ENCODE results near the gene MYT1. TPM values are rescaled to one million over a fixed set of nuclear protein-coding genes. Genes with fewer than 3 reads are reported as not detected.

MYT1 gene
- total RNA-seq, 1 donor from 2014 or later: 0.74 TPM

DNA sequence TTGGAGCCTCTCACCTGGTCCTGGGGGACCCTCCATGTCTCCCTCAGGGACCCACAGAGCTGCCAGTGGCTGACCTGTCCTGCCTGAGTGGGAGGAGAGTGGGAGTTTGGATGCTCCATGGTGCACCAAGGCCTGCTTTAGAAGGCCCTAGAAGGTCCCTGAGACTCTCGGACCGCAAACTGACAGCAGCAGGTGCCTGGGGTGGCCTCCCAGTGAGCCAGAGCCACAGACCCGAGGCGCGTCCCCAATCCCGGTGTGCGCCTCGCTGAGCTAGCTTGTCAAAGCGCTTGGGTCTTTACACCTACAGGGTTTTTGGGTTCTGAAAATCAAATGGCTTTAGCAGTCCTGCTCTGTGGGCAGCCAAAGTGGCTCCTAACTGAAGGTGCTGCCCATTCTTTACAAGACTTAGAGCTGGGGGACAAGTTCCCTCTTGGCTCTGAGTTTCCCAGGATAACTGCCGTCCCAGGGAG lies 4.9 kb downstream of the MYT1 start:
- Mint-ChIP-seq H3K27ac (ENCODE audit: unreplicated experiment) (no peak overlapping the region), H3K36me3 (ENCODE audit: low read depth, unreplicated experiment) (no peaks in the 10 kb centered on the region), H3K4me1 (ENCODE audit: unreplicated experiment) (peaks cover 3% of the 10 kb centered on the region), H3K4me3 (ENCODE audit: unreplicated experiment) (no peak overlapping the region), H3K9me3 (ENCODE audit: unreplicated experiment) (no peaks in the 10 kb centered on the region), H3K27me3 (ENCODE audit: unreplicated experiment) (peaks cover 2% of the 10 kb centered on the region)
- no peak for DNase-seq (ENCODE audit: low spot score)
- TF ChIP-seq, protein P1, sequence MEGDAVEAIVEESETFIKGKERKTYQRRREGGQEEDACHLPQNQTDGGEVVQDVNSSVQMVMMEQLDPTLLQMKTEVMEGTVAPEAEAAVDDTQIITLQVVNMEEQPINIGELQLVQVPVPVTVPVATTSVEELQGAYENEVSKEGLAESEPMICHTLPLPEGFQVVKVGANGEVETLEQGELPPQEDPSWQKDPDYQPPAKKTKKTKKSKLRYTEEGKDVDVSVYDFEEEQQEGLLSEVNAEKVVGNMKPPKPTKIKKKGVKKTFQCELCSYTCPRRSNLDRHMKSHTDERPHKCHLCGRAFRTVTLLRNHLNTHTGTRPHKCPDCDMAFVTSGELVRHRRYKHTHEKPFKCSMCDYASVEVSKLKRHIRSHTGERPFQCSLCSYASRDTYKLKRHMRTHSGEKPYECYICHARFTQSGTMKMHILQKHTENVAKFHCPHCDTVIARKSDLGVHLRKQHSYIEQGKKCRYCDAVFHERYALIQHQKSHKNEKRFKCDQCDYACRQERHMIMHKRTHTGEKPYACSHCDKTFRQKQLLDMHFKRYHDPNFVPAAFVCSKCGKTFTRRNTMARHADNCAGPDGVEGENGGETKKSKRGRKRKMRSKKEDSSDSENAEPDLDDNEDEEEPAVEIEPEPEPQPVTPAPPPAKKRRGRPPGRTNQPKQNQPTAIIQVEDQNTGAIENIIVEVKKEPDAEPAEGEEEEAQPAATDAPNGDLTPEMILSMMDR (IDR thresholded peaks at IDR 0.05; ENCODE audit: unreplicated experiment): no peak

DNA sequence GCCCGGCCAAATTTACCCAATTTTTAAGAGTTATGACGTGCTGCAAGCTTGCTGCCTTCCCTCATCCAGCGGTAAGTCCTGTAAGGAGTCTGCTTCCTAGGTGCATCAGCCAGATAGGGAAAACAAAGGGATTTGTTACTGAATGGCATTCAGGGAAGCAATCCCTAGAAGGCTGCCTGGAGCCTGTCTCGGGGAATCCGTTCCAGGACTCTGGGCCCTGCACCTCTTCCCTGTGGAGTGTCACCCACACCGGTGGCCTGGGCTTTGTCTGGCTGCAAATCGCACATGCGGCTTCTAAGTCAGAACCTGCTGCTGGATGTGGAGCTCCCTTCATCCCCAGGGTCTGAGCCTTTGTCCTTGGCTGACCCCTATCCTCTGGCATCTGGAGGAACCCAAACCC lies 7.0 kb downstream of the MYT1 start:
- Mint-ChIP-seq H3K4me3 (ENCODE audit: unreplicated experiment) (no peak overlapping the region), H3K4me1 (ENCODE audit: unreplicated experiment) (no peaks in the 10 kb centered on the region), H3K9me3 (ENCODE audit: unreplicated experiment) (no peaks in the 10 kb centered on the region), H3K27ac (ENCODE audit: unreplicated experiment) (no peak overlapping the region), H3K27me3 (ENCODE audit: unreplicated experiment) (peaks cover 2% of the 10 kb centered on the region), H3K36me3 (ENCODE audit: low read depth, unreplicated experiment) (no peaks in the 10 kb centered on the region)
- no peak for DNase-seq (ENCODE audit: low spot score)
- TF ChIP-seq, protein P1 (IDR thresholded peaks at IDR 0.05; ENCODE audit: unreplicated experiment): no peak

DNA sequence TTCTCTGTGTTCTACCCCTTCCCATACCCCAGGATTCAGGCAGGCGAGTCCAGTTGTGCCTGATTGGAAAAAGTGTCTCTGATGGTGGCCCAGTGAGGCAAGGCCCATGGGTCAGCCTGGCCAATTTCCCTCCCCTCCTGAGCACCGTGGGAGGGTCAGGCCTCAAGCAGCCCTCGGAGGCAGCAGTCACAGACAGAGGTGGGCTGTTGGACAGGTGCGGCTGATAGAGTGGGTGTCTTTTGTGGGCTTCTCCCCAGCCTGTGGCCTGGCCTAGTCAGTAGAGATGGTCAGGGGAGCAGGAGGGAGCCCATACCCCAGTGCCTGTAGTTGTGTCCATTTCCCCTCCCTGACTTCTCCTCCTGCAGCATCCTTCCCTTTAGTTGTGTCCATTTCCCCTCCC lies 8.9 kb downstream of the MYT1 start:
- no peak overlapping the region for H3K27ac Mint-ChIP-seq (ENCODE audit: unreplicated experiment)

DNA sequence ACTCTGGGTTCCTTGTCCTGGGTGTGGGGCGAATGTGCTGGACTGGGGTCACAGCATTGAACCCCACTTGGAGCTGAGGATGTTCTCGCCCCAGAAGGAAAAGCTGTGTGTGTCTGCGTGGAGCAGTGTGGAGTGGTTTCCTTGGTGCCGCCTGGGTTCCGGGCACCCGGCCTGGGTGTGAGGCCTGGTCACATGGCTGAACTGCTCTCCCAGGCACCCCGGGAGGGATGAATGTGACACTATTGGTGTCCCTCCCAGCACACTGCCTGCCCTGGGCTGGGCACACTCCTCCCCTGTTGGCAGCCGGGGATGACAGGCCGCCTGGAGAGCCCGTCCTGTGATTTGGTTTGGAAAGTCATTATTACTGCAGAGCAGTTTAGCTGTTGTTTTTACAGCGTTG lies 12.3 kb downstream of the MYT1 start:
- Mint-ChIP-seq H3K27me3 (ENCODE audit: unreplicated experiment) (peaks cover 7% of the 10 kb centered on the region), H3K27ac (ENCODE audit: unreplicated experiment) (no peak overlapping the region), H3K36me3 (ENCODE audit: low read depth, unreplicated experiment) (no peaks in the 10 kb centered on the region), H3K4me1 (ENCODE audit: unreplicated experiment) (peaks cover 6% of the 10 kb centered on the region), H3K4me3 (ENCODE audit: unreplicated experiment) (no peak overlapping the region), H3K9me3 (ENCODE audit: unreplicated experiment) (no peaks in the 10 kb centered on the region)
- DNase-seq (ENCODE audit: low spot score): no peak
- TF ChIP-seq, protein P1 (IDR thresholded peaks at IDR 0.05; ENCODE audit: unreplicated experiment): no peak

More for the DNA sequence above, 8.9 kb downstream of the MYT1 start:
- peaks cover 4% of the 10 kb centered on the region for H3K27me3 Mint-ChIP-seq (ENCODE audit: unreplicated experiment)
- H3K9me3 Mint-ChIP-seq (ENCODE audit: unreplicated experiment): no peaks in the 10 kb centered on the region
- TF ChIP-seq, protein P1 (IDR thresholded peaks at IDR 0.05; ENCODE audit: unreplicated experiment): no peak
- no peaks in the 10 kb centered on the region for H3K36me3 Mint-ChIP-seq (ENCODE audit: low read depth, unreplicated experiment)
- peaks cover 6% of the 10 kb centered on the region for H3K4me1 Mint-ChIP-seq (ENCODE audit: unreplicated experiment)
- H3K4me3 Mint-ChIP-seq (ENCODE audit: unreplicated experiment): no peak overlapping the region
- DNase-seq (ENCODE audit: low spot score): no peak

DNA sequence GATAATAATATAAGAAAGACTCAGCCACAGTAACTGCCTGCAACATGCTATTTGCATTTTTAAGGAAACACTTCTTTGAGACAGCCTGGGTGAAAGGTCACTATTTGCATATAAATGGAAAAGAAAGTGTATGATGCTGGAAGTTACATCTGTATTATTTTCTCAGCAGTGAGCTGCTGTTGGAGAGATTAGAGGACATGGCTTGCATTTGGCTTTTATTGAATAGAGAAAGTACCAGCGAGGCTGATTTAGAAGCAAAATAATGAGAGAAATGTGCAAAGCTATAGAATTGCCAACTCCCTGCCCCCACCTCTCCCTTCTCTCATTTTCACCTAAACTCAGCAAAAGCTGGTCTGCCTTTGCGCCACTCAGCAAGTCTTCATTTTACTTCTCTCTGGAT lies 12.7 kb downstream of the MYT1 start:
- no peak for DNase-seq (ENCODE audit: low spot score)
- H3K9me3 Mint-ChIP-seq (ENCODE audit: unreplicated experiment): no peaks in the 10 kb centered on the region

More for the DNA sequence above, 12.7 kb downstream of the MYT1 start:
- no peak overlapping the region for H3K27ac Mint-ChIP-seq (ENCODE audit: unreplicated experiment)
- TF ChIP-seq, protein P1 (IDR thresholded peaks at IDR 0.05; ENCODE audit: unreplicated experiment): no peak
- H3K36me3 Mint-ChIP-seq (ENCODE audit: low read depth, unreplicated experiment): no peaks in the 10 kb centered on the region
- peaks cover 7% of the 10 kb centered on the region for H3K27me3 Mint-ChIP-seq (ENCODE audit: unreplicated experiment)
- H3K4me3 Mint-ChIP-seq (ENCODE audit: unreplicated experiment): no peak overlapping the region
- peaks cover 6% of the 10 kb centered on the region for H3K4me1 Mint-ChIP-seq (ENCODE audit: unreplicated experiment)

Data from endothelial cell (in vitro differentiated cells).